ENCODE measurements around the gene FLG2.
"Not testable (repeated sequence)": the region's sequence is repeated elsewhere in the genome, so short reads cannot be mapped to it uniquely, and the experiment has no call there.

Gene FLG2

DNA sequence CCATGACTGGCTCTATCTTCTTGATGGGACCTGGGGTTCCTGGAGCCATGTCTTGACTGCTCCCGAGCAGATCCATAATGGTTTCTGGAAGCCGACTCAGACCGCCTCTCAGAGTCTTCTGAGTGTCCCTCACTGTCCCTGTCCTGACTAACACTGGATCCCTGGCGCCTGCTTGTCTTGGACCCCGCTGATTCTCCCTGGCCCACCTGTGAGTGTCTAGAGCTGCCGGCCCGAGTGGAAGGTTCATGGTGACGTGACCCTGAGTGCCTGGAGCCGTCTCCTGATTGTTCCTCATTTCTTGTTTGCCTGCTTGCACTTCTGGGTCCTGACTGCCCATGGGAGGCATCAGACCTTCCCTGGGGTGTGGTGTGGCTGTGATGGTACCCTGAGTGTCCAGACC lies 49.9 kb downstream of the FLG2 start:
- no peak for DNase-seq

DNA sequence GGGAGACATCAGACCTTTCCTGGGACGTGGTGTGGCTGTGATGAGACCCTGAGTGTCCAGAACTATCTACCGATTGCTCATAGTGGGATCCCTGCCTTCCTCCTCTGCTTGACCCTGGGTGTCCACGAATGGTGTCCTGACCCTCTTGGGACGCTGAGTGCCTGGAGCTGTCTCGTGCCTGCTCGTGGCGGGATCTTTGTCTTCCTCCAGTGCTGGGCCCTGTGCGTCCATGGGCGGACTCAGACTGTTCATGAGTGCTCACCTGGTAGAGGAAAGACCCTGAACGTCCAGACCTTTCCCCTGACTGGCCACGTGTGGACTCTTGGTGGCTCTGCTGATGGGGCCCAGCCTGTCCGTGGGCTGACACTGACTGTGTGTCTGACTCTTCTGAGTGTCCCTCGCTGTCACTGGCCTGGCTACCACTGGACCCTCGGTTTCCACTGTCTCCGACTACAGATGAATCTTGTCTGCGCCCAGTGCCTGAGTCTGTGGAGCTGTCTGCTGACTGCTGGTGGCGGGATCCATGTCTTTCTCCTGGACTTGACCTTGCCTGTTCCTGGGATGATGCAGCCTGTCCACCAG lies 50.4 kb downstream of the FLG2 start:
- DNase-seq = not testable (repeated sequence)

- not testable (repeated sequence) for DNase-seq
Observed at GRCh38 chr1:152308758-152309157, 51.0 kb downstream of the FLG2 start.

DNA sequence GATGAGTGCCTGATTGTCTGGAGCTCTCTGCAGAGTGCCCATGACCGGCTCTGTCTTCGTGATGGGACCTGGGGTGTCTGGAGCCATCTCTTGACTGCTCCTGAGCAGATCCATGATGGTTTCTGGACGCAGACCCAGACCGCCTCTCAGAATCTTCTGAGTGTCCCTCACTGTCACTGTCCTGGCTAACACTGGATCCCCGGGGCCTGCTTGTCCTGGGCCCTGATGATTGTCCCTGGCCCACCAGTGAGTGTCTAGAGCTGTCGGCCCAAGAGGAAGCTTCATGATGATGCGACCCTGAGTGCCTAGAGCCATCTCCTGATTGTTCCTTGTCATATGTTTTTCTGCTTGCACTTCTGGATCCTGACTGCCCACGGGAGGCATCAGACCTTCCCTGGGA lies 51.8 kb downstream of the FLG2 start:
- not testable (repeated sequence) for DNase-seq

DNA sequence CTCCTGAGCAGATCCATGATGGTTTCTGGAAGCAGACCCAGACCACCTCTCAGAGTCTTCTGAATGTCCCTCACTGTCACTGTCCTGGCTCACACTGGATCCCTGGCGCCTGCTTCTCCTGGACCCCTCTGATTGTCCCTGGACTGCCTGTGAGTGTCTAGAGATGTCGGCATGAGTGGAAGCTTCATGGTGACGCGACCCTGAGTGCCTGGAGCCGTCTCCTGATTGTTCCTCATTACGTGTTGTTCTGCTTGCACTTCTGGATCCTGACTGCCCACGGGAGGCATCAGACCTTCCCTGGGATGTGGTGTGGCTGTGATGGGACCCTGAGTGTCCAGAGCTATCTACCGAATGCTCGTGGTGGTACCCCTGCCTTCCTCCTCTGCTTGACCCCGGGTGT lies 53.7 kb downstream of the FLG2 start:
- DNase-seq = not testable (repeated sequence)

DNA sequence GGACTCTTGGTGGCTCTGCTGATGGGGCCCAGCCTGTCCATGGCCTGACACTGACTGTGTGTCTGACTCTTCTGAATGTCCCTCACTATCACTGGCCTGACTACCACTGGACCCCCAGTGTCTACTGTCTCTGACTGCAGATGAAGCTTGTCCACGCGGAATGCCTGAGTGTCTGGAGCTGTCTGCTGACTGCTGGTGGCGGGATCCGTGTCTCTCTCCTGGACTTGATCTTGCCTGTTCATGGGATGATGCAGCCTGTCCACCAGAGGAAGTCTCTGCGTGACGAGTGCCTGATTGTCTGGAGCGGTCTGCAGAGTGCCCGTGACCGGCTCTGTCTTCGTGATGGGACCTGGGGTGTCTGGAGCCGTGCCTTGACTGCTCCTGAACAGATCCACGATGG lies 55.0 kb downstream of the FLG2 start:
- DNase-seq = not testable (repeated sequence)

- DNase-seq = not testable (repeated sequence)
Observed at GRCh38 chr1:152303139-152303872, 56.5 kb downstream of the FLG2 start.

Data from amniotic stem cell (primary cell).